T follicular helper cell (primary cell): ENCODE data around the gene PRTN3.

Experiments
- DNase-seq: peaks from one replicate; pipeline ENCODE4 v3.0.0-alpha.2; 2020; ENCODE audit warnings: low read depth

PRTN3 gene

GRCh38 chr19:803099-803561, 37.7 kb upstream of the PRTN3 start:
- DNase-seq, result no peak

DNA sequence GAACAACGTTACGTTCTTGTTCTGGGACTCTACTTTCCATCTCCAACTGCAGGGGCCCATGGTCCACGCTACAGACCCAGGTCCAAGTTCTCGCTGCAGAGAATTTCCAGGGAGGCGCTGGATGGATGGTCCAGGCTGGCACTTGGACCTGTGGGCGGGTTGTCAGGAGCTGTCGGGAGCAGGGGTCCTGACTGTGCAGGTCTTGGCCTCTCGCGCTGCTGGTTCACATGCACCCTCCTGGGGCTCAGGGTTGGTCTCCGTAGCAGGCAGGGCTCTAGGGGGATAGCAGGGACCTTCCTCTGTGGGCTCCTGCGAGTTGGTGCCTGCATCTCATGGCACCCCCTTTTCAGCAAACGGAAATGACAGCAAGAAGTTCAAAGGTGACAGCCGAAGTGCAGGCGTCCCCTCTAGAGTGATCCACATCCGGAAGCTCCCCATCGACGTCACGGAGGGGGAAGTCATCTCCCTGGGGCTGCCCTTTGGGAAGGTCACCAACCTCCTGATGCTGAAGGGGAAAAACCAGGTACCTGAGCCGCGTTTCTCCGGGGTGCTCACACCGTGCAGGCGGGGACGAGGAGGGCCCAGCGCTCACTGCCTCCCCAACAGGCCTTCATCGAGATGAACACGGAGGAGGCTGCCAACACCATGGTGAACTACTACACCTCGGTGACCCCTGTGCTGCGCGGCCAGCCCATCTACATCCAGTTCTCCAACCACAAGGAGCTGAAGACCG, 36.9 kb upstream of the PRTN3 start:
- DNase-seq, result no peak

DNA sequence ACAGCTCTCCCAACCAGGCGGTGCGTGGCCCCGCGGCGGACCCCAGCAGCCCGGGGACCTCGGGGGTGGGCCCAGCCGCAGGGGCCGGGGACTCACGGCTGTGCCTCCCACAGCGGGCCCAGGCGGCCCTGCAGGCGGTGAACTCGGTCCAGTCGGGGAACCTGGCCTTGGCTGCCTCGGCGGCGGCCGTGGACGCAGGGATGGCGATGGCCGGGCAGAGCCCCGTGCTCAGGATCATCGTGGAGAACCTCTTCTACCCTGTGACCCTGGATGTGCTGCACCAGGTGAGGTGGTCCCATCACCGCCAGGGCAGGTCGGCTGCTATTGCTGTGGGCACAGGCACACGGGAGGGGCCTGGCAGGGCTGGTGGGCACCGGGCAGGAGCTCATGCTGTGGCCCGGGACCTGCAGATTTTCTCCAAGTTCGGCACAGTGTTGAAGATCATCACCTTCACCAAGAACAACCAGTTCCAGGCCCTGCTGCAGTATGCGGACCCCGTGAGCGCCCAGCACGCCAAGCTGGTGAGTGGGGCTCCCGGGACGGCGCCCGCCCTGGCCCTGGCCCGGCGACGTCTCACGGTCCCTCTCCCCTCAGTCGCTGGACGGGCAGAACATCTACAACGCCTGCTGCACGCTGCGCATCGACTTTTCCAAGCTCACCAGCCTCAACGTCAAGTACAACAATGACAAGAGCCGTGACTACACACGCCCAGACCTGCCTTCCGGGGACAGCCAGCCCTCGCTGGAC, 36.2 kb upstream of the PRTN3 start:
- no peak for DNase-seq

- DNase-seq, result no peak
These were observed 35.6 kb upstream of the PRTN3 start for GRCh38 chr19:805166-805551.

- DNase-seq, result no peak
These were observed 34.9 kb upstream of the PRTN3 start for GRCh38 chr19:805600-806550.

DNA sequence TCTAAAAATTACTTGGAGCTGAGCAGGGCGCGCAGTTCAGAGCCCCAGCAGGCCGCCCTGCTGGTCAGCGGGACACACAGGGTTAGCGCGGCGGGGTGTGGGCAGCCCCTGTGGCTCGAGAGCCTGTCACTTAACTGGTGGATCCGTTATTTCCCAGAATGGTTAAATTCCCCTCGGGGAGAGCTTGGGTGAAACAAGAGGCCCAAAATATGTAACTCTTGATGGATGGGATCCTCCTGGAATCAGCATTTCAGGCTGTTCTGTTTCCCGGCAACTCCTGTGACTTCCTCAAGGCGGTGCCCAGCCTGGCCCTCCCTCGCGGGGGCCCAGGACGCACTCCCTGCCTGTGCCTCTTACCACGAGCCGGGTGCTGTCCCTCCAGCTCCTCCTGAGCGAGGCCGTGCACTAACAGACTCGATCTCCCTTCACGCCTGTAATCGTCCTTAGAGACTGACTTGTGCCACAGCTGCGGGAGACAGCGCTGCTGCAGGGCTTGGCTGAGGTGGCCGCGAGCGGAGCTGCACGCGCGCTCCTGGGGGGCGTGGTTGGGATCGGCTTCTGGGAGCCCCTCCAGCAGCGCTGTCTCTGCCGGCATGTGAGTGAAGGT, 33.9 kb upstream of the PRTN3 start:
- DNase-seq, result no peak

DNA sequence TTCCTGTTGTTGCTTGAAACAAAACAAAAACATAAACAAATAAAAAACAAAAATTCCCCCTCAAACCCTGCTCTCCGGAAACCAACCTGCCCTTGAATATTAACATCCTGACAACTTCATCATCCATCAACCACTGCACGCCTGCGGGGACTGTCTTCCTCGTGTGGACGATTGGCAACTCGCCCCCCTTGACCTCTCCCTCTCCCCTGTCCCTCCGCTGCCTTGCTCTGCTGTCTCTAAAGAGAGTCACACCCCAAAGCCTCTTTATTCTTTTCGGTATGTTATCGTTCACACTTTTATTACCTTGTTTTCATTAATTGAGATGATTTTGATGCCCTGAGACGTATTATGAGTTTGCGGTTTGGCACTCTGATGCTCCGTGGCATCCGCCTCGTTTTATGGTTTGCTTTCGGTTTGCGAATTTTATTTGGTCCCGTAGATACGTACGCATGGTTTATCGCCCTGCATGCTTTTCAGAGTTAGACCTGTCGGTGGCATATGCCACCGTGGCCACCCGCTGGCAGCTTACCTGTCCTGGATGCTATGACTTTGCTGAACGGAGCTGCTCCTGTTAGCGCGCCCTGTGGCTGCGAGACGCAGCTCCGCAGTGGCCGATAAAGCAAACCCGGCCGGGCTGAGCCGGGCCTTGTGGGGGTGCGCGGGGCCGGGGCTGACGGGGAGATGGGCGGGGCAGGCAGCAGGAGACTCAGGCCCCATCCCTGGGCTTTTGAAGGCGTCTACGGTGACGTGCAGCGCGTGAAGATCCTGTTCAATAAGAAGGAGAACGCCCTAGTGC, 33.0 kb upstream of the PRTN3 start:
- no peak for DNase-seq

GRCh38 chr19:808423-808775, 32.4 kb upstream of the PRTN3 start:
- no peak for DNase-seq

DNA sequence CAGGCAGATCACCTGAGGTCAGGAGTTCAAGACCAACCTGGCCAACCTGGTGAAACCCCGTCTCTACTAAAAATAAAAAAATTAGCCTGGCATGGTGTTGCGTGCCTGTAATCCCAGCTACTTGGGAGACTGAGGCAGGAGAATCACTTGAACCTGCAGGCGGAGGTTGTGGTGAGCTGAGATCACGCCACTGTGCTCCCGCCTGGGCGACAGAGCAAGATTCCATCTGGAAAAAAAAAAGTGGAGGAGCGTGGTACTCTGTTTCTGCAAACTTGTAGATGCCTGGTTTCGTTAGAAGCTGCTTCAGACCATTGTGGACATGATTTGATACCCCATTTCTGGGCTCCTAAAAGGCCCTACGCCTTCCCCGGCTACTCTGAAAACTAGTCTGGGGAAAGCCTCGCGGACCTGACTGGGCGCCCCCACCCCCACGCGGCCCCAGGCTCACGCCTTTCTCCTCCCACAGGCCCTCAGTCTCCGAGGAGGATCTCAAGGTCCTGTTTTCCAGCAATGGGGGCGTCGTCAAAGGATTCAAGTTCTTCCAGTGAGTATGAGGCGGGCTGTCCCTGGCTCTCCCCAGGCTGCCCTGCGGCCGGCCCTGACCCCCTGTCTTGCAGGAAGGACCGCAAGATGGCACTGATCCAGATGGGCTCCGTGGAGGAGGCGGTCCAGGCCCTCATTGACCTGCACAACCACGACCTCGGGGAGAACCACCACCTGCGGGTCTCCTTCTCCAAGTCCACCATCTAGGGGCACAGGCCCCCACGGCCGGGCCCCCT, 30.5 kb upstream of the PRTN3 start:
- no peak for DNase-seq

GRCh38 chr19:810883-811489, 29.8 kb upstream of the PRTN3 start:
- no peak for DNase-seq

DNA sequence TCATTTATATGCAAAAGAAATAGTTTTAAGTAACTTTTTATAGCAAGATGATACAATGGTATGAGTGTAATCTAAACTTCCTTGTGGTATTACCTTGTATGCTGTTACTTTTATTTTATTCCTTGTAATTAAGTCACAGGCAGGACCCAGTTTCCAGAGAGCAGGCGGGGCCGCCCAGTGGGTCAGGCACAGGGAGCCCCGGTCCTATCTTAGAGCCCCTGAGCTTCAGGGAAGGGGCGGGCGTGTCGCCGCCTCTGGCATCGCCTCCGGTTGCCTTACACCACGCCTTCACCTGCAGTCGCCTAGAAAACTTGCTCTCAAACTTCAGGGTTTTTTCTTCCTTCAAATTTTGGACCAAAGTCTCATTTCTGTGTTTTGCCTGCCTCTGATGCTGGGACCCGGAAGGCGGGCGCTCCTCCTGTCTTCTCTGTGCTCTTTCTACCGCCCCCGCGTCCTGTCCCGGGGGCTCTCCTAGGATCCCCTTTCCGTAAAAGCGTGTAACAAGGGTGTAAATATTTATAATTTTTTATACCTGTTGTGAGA, 29.2 kb upstream of the PRTN3 start:
- DNase-seq, result no peak

- no peak for DNase-seq
These were observed 28.6 kb upstream of the PRTN3 start for GRCh38 chr19:812049-812746.

DNA sequence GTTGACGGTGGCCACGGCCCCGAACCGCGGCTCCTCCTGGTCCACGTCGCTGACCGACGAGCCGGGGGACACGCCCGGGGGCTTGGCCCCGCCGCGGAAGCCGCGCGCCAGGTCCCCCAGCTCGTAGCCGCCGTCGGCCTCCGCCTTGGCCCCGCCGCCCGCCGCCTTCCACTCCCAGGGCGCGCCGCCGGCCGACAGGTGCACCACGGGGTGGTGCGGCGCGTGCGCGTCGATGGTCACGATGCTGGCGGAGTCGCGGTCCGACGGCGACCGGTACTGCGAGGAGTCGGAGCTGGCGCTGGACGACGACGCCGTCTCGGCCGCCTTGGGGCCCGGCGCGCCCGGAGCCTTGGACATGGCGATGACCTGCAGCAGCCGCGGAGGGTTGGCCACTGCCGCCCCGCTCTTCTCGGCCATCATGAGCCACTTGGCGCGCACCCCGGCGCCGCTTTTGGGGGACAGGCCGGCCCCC, 28.0 kb upstream of the PRTN3 start:
- no peak for DNase-seq

DNA sequence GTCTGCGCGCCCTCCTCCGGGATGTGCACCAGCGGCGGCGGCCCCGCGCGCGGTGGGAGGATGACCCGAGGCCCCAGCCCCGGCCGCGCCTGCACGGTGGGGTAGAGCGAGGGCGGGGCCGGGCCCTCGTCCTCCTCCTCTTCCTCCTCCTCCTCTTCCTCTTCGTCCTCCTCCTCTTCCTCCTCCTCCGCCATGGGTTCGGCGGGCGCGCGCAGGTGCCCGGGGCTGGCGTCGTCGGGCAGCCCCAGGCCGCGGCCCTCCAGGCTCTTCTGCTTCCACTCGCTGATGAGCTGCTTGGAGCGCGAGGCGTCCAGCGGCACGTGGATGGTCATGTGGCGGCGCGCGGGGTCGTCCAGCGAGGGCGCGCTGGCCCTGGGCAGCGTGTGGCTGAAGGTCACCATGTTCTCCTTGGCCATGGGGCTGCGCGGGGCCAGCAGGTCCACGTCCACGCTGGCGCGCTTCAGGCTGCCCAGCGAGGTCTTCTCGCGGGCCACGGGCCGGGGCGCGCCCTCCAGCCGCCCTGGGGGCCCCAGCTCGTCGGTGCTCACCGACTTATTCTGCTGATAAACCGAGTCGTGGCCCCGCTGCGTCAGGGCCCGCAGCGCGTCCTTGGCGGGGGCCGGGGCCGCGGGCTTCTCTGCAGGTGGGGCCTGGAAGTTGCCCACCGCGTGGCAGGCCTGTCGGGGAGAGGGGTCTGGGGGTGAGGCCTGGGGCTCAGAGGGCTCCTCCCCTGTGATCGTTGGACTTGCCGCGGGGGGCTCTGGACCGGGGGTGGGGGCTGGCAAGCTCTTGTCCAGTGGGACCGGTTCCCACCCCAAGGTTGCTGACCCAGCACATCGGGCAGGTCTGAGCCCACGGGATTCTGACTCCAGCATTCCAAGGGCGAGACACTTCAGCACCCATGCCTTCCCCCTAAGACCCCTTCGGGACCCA, 27.3 kb upstream of the PRTN3 start:
- no peak for DNase-seq

- no peak for DNase-seq
These were observed 26.4 kb upstream of the PRTN3 start for GRCh38 chr19:814152-815078.

- DNase-seq, result no peak
These were observed 25.6 kb upstream of the PRTN3 start for GRCh38 chr19:815079-815774.
